Suprapubic skin (tissue), 4 donors: ENCODE results near the gene FCRL6.

Source experiments
- CTCF ChIP-seq, 2 donors: fragments of 200-600 bp in 1 of 2; fragments of 450-650 bp in 1 of 2; sonication (generic) in 1 of 2; IDR thresholded peaks; one replicate each; pipeline ENCODE4 v1.5.1; 2016 to 2019; ENCODE audit warnings: antibody characterized with exemption in 2 of 2, mild to moderate bottlenecking in 1 of 2, moderate library complexity in 1 of 2
- EP300 ChIP-seq: sonication (generic); formaldehyde crosslinking; IDR thresholded peaks from one replicate; pipeline ENCODE4 v1.6.1; 2017; ENCODE audit warnings: antibody characterized with exemption
- POLR2A ChIP-seq, 2 donors: fragments of 450-650 bp; IDR thresholded peaks; one replicate each; pipeline ENCODE4 v1.6.1; 2017; ENCODE audit warnings: antibody characterized with exemption in 2 of 2, mild to moderate bottlenecking in 2 of 2, moderate library complexity in 2 of 2
- POLR2AphosphoS5 ChIP-seq, 3 donors: sonication (generic); formaldehyde crosslinking; IDR thresholded peaks; one replicate each; pipeline ENCODE4 v1.6.1; 2017; ENCODE audit warnings: antibody characterized with exemption in 3 of 3

DNA sequence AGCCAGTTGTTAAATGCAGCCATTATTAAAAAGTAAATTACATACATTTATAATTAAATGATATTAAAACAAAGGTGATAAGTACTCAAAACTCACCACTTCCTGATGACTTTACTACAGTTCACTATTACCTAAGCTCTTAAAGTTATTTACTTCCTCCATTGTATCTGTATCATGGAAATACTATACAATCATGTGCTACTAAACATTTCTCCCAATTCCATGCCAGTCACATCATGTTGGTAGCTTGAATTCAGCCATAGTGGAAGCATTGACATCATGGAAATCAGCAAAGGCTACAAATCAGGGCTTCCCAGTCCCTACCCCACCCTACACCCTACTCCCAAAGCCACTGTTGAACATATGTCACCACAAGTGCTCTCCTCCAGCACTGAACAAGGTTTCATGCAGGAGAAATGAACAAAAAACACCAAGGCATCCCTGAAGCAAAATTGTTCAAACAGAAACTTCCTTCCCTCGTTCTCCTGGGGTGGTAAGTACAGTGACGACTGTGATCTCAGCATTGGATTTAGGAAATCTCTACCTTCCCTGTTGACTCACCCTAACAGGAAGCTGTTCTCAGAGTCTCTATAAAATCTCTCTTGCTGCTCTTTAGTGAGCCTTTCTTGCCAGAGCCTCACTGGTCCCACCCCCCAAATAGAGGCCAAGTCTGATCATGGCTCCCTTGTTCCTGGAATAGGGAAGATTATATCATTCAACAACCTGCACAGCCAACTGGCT is 47.6 kb downstream of the FCRL6 start:
- TF ChIP-seq CTCF (IDR thresholded peaks at IDR 0.05): no peak
- no peak for TF ChIP-seq POLR2AphosphoS5 (IDR thresholded peaks at IDR 0.05)
- TF ChIP-seq POLR2A (IDR thresholded peaks at IDR 0.05): no peak
- TF ChIP-seq EP300: no peak
